WTC11 (cell line): ENCODE data around the gene MEGF10.

Source experiments
- ZNF671 ChIP-seq: fragments of 250-450 bp; sonication (Bioruptor Pico); IDR thresholded peaks from 2 replicates; pipeline ENCODE4 v1.8.0; 2021; ENCODE audit warnings: mild to moderate bottlenecking
- TF ChIP-seq, protein P1 (sequence below): fragments of 200-600 bp; IDR thresholded peaks from 2 replicates; pipeline ENCODE4 v1.8.0; 2022; ENCODE audit warnings: antibody characterized with exemption
- TF ChIP-seq, protein P2 (sequence below): sonication (generic); formaldehyde crosslinking; IDR thresholded peaks from 2 replicates; pipeline ENCODE4 v1.8.1; 2022; ENCODE audit warnings: missing genetic modification reagents, borderline replicate concordance

DNA sequence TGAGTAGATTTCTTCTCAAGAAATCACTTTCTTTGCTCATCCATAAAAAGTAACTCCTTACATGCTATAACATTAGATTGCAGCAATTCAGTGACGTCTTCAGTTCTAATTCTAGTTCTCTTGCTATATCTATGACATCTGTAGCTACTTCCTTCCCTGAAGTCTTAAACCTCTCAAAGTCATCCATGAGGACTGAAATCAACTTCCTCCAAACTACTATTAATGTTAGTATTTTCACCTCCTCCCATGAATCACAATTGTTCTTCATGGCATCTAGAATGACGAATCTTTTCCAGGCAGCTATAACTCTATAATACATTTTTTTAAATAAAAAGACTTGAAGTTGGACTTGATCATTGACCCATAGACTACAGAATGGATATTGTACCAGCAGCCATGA, 180.6 kb downstream of the MEGF10 start:
- TF ChIP-seq, protein P1, sequence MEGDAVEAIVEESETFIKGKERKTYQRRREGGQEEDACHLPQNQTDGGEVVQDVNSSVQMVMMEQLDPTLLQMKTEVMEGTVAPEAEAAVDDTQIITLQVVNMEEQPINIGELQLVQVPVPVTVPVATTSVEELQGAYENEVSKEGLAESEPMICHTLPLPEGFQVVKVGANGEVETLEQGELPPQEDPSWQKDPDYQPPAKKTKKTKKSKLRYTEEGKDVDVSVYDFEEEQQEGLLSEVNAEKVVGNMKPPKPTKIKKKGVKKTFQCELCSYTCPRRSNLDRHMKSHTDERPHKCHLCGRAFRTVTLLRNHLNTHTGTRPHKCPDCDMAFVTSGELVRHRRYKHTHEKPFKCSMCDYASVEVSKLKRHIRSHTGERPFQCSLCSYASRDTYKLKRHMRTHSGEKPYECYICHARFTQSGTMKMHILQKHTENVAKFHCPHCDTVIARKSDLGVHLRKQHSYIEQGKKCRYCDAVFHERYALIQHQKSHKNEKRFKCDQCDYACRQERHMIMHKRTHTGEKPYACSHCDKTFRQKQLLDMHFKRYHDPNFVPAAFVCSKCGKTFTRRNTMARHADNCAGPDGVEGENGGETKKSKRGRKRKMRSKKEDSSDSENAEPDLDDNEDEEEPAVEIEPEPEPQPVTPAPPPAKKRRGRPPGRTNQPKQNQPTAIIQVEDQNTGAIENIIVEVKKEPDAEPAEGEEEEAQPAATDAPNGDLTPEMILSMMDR: no peak
- TF ChIP-seq ZNF671 (CRISPR knock-in tag): no peak
- TF ChIP-seq, protein P2, sequence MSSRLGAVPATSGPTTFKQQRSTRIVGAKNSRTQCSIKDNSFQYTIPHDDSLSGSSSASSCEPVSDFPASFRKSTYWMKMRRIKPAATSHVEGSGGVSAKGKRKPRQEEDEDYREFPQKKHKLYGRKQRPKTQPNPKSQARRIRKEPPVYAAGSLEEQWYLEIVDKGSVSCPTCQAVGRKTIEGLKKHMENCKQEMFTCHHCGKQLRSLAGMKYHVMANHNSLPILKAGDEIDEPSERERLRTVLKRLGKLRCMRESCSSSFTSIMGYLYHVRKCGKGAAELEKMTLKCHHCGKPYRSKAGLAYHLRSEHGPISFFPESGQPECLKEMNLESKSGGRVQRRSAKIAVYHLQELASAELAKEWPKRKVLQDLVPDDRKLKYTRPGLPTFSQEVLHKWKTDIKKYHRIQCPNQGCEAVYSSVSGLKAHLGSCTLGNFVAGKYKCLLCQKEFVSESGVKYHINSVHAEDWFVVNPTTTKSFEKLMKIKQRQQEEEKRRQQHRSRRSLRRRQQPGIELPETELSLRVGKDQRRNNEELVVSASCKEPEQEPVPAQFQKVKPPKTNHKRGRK (CRISPR knock-in tag): no peak
